RWPE1 (cell line): ENCODE data around the gene TOMM22.

Experiments used
- CTCF ChIA-PET: fragments of 350-600 bp; sonication (Branson Sonifier 250); formaldehyde crosslinking; extraction: SDS; loops from one replicate; lab custom pipeline; 2021; lab: Yijun Ruan, JAX
- POLR2A ChIA-PET: fragments of 400-600 bp; formaldehyde crosslinking; extraction: SDS; loops from one replicate; lab custom pipeline; 2020; ENCODE audit warnings: antibody characterized with exemption; ENCODE audit not compliant: low non-redundant PET; lab: Yijun Ruan, JAX
- DNase-seq: peaks from one replicate; pipeline ENCODE4 v3.0.0; 2012; ENCODE audit warnings: low spot score
- H3K27ac ChIP-seq: fragments of 450-650 bp; 2 replicates; pipeline ENCODE4 v1.5.1; 2017
- CTCF ChIP-seq: fragments of 450-650 bp; conservative IDR thresholded peaks from 2 replicates; pipeline ENCODE4 v1.5.1; 2017; ENCODE audit warnings: low read depth, mild to moderate bottlenecking

TOMM22 gene

GRCh38 chr22:38716826-38717225 is 35.1 kb downstream of the TOMM22 start:
- H3K27ac ChIP-seq, result peak overlapping the region; percentile 76
- DNase-seq, result no peak
- no peak for TF ChIP-seq CTCF
- POLR2A ChIA-PET, result no interaction called here
- CTCF ChIA-PET, result interaction anchor here (1.1 kb wide), 1 partner anchor 9 kb away, joined by 5 read pairs; no protein-coding TSS in a partner anchor

GRCh38 chr22:38717244-38717643 is 35.5 kb downstream of the TOMM22 start:
- ChIA-PET POLR2A (no interaction called here), CTCF (interaction anchor here (1.1 kb wide), 1 partner anchor 10 kb away, joined by 5 read pairs; no protein-coding TSS in a partner anchor)
- peak overlapping the region; percentile 76 for H3K27ac ChIP-seq
- no peak for TF ChIP-seq CTCF
- no peak for DNase-seq

GRCh38 chr22:38718414-38718813 is 36.7 kb downstream of the TOMM22 start:
- peak; percentile 87 for DNase-seq
- peak; percentile 56 for TF ChIP-seq CTCF
- POLR2A ChIA-PET, result no interaction called here
- H3K27ac ChIP-seq, result peak overlapping the region; percentile 76
- CTCF ChIA-PET, result interaction anchor here (0.6 to 0.8 kb wide), 4 partner anchors 23 to 811 kb away, joined by 3 read pairs; partner anchors contain the start of gene BAIAP2L2

- CTCF ChIA-PET, result no interaction called here
- no peak for TF ChIP-seq CTCF
- POLR2A ChIA-PET, result interaction anchor here (0.6 kb wide), 1 partner anchor 204 kb away, joined by 6 read pairs; no protein-coding TSS in a partner anchor
- DNase-seq, result no peak
- peak overlapping the region; percentile 76 for H3K27ac ChIP-seq
These were observed 37.4 kb downstream of the TOMM22 start for GRCh38 chr22:38719196-38719595.

- POLR2A ChIA-PET, result no interaction called here
- DNase-seq, result no peak
- CTCF ChIA-PET, result interaction anchor here (1.0 kb wide), 1 partner anchor 46 kb away, joined by 3 read pairs; no protein-coding TSS in a partner anchor
- H3K27ac ChIP-seq, result 0 out of 2 replicates have a peak overlapping the region, but pooled peaks have one; percentile 11
- no peak for TF ChIP-seq CTCF
These were observed 38.6 kb downstream of the TOMM22 start for GRCh38 chr22:38720350-38720749.

GRCh38 chr22:38721551-38721950 is 39.8 kb downstream of the TOMM22 start:
- TF ChIP-seq CTCF, result no peak

More at GRCh38 chr22:38721551-38721950, 39.8 kb downstream of the TOMM22 start:
- ChIA-PET POLR2A (no interaction called here), CTCF (no interaction called here)
- no peak for DNase-seq
- no peak overlapping the region for H3K27ac ChIP-seq
